HT1080 (cell line): Measurements from ENCODE around the gene SMAP1. TPM values are rescaled to one million over a fixed set of nuclear protein-coding genes. Genes with fewer than 3 reads are reported as not detected.
"Not testable (repeated sequence)": the region's sequence is repeated elsewhere in the genome, so short reads cannot be mapped to it uniquely, and the experiment has no call there.

Source experiments
- DNase-seq: peaks from one replicate; pipeline ENCODE4 v3.0.0-alpha.2; 2015; ENCODE audit warnings: low read depth
- total RNA-seq: library from RNA; depleted of rRNA; stranded (reverse); fragments of >200 nt; shearing (Covaris generic); gene quantifications from 2 replicates; pipeline ENCODE4 v1.2.3, GENCODE V29; 2014

Gene SMAP1
- total RNA-seq, 1 experiment from 2014 or later: 33.3 TPM

DNA sequence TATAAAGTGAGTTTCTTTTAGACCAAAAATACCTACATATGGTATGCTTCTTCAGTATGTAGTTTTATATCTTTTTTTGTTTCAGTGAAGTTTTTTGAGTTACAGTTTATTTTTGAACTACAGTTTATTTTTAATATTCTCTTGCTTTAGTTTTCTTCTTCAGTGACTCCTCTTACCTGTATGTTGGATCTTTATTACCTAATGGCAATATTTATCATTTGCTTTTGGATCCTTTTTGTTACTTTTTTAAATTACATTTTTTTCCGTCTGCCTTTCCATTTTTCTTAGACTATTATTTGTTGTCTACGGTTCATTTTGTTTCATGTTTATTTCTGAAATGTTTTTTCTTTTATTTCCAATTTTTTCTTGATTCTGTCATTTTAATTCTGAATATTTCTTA lies 71.9 kb downstream of the SMAP1 start:
- no peak for DNase-seq

DNA sequence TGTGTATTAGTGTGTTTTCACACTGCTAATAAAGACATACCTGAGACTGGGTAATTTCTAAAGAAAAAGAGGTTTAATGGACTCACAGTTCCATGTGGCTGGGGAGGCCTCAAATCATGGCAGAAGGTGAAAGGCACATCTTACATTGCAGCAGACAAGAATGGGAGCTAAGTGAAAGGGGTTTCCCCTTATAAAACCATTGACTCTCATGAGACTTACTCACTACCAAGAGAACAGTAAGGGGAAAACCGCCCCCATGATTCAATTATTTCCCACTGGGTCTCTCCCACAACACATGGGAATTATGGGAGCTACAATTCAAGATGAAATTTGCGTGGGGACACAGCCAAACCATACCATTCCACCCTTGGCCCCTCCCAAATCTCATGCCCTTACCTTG lies 73.1 kb downstream of the SMAP1 start:
- not testable (repeated sequence) for DNase-seq

DNA sequence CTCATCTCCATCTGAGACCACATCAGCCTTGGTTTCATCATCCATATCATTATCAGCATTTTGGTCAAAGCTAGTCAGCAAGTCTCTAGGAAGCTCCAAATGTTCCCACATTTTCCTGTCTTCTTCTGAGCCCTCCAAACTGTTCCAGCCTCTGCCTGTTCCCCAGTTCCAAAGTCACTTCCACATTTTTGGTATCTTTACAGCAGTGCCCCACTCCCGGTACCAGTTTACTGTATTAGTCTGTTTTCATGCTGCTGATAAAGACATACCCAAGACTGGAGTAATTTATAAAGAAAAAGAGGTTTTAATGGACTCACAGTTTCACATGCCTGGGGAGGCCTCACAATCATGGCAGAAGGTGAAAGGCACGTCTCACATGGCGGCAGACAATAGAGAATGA lies 74.8 kb downstream of the SMAP1 start:
- not testable (repeated sequence) for DNase-seq

- no peak for DNase-seq
Observed at GRCh38 chr6:70753870-70754380, 86.2 kb downstream of the SMAP1 start.

DNA sequence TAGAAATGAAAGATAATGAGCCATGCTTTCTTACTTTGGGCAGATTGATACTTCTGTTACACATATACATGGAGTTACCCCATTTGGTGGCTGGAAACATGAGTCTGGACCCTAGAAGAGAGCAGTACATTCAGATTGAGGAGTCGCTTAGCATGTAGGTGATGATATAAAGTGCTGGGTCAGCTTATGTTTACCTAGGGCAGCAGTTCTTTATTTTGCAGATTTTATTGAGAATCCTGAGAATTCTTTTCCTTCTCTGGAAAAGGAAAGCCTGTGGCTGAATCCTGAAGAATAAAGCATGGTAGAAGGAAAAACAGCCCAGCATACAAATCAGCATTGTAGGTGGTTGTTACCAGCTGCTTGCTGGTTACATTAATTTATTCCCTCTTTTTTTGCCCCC lies 91.2 kb downstream of the SMAP1 start:
- DNase-seq: no peak

DNA sequence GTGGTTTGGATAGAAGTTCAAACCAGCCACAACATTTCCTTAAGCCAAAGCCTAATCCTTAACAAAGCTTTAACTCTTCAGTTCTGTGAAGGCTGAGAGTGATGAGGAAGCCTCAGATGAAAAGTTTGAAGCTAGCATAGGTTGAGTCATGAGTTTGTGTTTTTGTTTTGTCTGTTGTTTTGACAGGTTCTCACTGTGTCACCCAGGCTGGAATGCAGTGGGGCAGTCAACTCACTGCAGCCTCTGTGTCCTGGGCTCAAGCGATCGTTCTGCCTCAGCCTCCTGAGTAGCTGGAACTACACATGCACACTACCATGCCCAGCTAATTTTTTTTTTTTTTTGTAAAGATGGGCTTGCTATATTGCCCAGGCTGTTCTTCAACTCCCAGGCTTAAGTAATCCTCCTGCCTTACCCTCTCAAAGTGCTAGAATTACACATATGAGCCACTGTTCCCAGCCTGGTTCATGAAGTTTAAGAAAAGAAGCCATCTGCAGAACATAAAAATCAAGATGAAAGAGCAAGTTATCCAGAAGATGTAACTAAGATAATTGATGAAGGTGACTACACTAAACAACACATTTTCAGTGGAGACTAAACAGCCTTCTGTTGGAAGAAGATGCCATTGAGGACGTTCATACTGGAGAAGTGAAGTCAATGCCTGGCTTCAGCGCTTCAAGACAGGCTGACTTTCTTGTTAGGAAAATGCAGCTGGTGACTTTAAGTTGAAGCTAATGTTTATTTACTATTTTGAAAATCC lies 96.2 kb downstream of the SMAP1 start:
- DNase-seq: no peak

DNA sequence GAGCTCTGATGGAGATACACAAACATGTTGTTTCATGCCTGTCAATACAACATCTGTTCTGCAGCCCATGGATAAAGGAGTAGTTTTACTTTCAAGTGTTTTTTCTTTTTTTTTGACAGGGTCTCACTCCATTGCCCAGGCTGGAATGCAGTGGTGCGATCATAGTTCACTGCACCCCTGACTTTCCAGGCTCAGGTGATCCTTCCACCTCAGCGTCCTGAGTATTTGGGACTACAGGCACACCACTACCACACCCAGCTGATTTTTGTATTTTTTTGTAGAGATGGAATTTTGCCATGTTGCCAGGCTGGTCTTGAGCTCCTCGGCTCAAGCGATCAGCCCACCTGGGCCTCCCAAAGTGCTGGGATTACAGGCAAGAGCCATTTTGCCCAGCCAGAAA lies 97.0 kb downstream of the SMAP1 start:
- no peak for DNase-seq

- not testable (repeated sequence) for DNase-seq
Observed at GRCh38 chr6:70771351-70771750, 103.7 kb downstream of the SMAP1 start.

DNA sequence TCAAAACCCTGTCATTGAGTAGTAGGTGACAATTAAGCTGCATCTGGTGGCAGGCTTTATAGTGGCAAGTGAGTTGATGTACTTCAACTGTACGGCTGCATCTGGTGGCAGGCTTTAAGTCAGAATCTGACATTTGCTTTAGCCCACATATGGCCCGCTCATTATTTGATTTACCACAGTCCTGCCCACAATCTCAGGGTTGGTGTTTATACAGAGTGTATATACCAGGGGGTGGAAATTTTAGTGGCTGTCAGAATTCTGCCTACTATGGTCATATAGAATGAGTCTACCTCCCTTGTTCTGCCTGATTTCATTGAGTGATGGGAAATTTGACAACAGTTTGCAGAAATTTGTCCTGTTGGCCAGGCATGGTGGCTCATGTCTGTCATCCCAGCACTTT lies 112.3 kb downstream of the SMAP1 start:
- DNase-seq: no peak

DNA sequence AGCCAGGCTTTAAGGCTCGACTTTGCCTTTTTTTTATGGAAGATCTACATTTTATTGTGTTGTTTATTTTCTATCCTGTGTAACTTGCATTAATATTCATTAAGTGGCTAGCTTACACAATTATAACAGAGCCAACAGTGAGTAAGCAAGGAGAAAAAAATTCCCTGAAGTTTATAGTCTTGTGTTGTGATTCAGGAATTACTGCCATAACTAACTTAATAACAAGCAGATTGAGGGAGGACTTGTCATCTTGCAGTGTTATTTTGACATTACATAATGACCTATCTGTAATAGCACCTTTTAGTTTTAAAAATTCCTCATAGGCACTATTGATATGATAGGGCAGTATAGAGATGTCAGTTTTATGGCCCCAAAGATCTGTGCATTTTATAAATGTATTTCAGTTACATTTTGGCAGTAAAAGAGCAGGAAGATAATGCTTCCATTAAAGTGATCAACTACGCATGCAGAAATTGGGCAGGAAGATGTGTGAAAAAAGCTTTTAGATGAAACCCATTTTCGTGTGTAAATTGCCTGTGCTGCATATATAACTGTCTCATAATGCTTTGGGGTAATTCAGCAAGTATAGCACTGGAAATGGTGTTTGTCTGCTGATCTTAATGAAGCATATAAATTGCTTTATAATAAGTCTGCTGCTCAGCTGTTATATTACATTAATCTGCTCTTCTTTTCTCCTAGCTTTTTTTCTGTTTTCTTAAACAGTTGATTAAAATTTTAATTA lies 123.0 kb downstream of the SMAP1 start:
- DNase-seq: no peak

DNA sequence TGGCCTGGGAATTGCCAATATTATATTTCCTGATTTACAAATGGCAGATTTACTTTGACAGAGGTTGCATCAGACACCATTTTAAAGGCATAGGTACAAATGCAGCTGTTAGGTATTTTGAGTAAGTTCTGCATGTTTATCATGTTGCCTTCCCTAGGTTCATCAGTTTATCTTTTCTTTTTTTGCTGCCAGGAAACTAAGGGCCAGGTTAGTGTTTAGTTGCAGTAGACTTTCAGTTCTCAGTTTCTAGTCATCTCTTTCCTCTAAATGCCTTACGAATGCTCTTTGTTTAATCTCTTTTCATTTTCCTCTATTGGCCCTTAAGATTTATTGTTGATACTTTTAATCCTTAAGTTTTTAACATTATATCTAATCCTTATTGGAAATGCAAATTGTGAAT lies 129.9 kb downstream of the SMAP1 start:
- no peak for DNase-seq

DNA sequence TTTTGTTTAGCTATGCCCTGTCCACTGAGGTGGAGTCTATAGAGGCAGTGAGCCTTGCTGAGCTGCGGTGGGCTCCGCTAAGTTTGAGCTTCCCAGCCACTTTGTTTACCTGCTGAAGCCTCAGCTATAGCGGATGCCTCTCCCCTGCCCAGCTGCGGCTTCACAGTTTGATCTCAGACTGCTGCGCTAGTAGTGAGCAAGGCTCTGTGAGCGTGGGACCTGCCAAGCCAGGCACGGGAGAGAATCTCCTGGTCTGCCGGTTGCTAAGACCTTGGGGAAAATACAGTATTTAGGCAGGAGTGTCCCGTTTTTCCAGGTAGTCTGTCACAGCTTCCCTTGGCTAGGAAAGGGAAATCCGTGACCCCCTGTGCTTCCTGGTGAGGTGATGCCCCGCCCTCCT lies 138.4 kb downstream of the SMAP1 start:
- DNase-seq: no peak

- peak; percentile 18 for DNase-seq
Observed at GRCh38 chr6:70811788-70812187, 144.1 kb downstream of the SMAP1 start.

GRCh38 chr6:70813885-70814284 lies 146.2 kb downstream of the SMAP1 start:
- DNase-seq: no peak

GRCh38 chr6:70819646-70820045 lies 152.0 kb downstream of the SMAP1 start:
- no peak for DNase-seq

DNA sequence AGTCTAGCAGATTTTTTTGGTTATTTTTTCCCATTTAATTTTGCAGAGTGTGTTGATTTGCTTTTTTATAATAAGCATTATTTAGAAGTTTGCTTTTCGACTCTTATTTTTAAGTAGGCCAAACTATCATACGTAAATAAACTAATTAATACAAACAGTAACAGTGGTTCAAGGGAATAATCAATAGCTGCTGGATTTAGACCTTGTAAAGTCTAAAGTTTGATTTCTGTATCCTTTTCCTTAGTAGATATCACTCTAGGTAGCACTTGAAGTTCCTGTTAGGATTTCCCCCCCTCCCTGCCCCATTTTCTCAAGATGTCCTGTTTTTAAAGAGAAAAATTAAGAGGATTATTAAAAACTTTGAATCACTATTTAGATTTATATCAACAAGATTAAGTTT lies 153.1 kb downstream of the SMAP1 start:
- DNase-seq: no peak

DNA sequence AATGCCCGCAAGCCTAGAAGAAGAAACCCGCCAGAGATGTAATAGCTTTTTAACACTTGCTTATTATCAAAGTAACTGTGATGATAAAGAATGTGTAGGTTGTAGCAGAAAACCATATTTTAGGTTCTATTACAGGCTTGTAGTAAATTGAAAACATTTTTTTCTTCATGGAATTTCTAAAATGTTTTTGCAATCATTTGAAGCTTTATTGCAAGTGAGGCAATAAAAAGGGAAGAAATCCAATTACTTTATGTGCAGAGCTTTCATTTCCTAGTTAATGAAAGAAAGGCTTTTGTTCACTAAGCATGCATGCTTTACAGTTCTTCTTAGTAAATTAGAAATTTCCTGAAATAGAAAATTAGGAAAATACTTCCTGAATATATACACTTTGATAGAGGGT lies 154.1 kb downstream of the SMAP1 start:
- no peak for DNase-seq

GRCh38 chr6:70823651-70824050 lies 156.0 kb downstream of the SMAP1 start:
- DNase-seq: no peak

DNA sequence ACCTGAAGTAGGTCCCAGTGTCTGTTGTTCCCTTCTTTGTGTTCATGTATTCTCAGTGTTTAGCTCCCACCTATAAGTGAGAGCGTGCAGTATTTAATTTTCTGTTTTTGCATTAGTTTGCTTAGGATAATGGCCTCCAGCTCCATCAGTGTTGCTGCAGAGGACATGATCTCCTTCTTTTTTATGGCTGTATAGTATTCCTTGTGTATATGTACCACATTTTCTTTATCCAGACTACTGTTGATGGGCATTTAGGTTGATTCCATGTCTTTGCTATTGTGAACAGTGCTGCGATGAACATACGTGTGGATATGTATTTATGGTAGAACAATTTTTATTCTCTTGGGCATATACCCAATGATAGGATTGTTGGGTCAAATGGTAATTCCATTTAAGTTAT lies 163.7 kb downstream of the SMAP1 start:
- DNase-seq: no peak

- DNase-seq: no peak
Observed at GRCh38 chr6:70834520-70834919, 166.8 kb downstream of the SMAP1 start.

DNA sequence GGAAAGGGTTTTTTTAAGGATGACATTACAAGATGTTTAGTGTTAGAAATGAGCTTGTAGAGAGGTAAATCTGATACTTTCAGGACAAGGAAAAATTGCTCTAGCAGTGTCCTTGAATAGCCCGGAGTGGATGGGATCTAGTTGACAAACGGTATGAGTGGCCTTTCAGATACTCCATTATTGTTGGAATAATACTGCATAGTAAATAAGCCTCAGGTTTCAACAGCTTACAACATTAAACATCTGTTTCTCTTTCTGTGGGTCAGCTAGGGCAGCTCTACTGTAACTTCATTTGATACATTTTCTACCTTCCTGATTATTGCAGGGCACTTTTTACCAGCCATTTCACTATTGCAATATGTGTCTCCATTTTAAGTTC lies 171.2 kb downstream of the SMAP1 start:
- DNase-seq: no peak

DNA sequence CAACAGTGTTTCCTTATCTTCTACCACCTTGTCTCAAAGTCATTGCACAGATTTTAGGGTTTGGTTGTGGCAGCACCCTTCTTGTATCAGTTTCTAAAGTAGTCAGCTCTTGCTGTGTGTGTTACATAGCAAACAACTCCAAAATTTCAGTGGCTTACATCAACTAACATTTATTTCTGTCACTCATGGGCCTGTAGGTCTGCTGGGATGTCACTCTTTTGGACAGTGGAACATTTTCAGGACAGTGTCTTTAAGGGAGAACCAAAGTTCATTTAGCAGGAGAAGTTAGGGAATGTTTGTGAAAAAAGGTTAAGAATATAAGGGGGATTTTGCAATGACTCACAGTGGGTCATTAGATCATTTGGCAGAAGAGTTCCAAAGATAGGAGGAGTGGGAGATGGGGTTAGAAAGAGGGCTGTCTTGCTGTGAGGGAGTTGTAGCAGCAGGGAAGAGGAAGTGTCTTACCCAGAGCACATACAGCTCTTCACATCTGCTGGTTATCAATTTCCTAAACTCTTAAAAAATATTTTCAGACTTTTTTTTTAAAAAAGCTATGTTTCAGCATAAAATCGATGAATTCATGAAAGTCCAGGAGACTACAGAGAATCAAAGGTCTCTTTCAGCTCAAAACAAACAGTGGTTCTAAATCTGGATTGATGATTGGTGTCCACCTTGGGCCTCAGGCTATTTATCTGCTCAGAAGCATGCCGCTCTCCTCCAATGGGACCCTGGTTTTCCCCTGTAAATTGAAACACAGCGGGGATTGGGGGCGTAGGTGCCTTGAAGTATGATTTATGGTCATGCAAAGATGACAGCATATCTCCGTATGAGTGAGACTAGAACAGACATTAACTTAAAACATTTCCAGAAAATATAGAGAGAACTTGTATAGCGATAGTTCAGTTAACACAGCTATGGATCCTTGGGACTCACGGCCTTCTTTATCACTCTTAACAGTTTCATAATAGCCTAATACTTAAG lies 171.9 kb downstream of the SMAP1 start:
- DNase-seq: no peak
